WI38 (cell line): Measurements from ENCODE around the gene LBHD1.
"Not testable (repeated sequence)": the region's sequence is repeated elsewhere in the genome, so short reads cannot be mapped to it uniquely, and the experiment has no call there.

Source experiments
- H3K4me3 ChIP-seq: 2 replicates; pipeline ENCODE4 v1.5.1; 2011; ENCODE audit warnings: low read depth, mild to moderate bottlenecking, control low read depth, low read length
- CTCF ChIP-seq: IDR thresholded peaks from 2 replicates; pipeline ENCODE4 v1.5.1; 2012; ENCODE audit warnings: low read depth, mild to moderate bottlenecking, control low read depth, low read length

Gene LBHD1

GRCh38 chr11:62621567-62622470 is 50.2 kb downstream of the LBHD1 start, which contains the start of gene B3GAT3:
Gene B3GAT3, minus strand, starts transcription at chr11:62621986. Its CDS starts 39 bp downstream, at chr11:62621947.
- no peak for TF ChIP-seq CTCF
- peak within 1 kb of the TSS; percentile 85 for H3K4me3 ChIP-seq

DNA sequence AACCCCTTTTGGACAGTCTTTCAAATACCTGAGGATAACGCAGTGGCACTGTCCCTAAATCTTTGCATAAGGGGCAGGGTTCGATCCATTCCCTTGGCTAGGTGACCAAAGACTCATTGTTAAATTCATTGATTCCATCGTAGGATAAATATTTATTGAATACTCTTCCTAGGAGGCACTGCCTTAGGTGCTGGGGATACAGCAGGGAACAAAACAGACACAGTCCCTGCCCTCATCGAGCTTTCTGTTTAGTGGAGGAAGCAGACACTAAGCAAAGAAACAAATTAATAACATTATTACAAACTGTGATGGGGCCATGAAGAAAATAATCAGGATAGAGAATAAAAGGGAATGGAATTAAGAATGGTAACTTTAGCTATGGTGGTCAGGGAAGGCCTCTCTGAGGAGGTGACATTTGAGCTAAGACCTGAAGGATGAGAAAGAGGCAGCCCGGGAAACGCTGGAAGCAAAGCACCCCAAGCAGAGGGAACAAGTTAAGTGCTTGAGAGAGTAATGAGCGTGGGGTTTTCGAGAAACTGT is 51.0 kb downstream of the LBHD1 start:
- TF ChIP-seq CTCF = no peak
- H3K4me3 ChIP-seq = peak overlapping the region; percentile 85

- H3K4me3 ChIP-seq = not testable (repeated sequence)
Measured at GRCh38 chr11:62616957-62617356, 55.1 kb downstream of the LBHD1 start.

DNA sequence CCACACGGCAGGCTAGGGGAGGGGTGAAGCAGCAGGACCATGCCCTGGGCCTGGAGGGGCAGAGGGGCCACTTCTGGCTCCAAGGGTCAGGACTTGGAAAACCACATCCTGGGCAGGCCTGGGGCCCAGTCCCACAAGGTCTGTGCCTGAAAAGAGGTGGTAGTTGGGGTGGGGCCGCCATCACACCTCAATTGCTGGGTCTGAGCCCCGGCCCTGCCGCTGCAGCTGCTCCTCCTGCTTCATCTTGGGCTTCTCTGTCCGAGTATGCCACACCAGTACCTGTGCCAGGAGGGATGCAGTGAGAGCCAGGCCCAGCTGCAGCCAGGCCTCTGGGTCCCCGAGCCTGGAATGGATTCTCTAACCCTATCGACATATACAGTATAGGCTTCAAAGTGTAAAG is 56.5 kb downstream of the LBHD1 start:
- TF ChIP-seq CTCF = no peak
- H3K4me3 ChIP-seq = no peak overlapping the region

DNA sequence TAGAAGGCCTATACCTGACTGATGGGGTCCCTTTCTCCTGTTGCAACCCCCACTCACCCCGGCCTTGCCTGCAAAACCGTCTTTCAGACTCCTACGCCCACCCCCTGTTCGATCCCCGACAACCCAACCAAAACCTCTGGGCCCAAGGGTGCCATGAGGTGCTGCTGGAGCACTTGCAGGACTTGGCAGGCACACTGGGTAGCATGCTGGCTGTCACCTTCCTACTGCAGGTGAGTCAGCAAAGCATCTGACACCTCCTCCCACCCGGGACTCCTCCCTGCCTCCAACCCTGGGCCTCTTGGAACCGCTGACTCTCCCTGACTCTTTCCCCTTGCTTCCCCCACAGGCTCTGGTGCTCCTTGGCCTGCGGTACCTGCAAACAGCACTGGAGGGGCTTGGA is 57.8 kb downstream of the LBHD1 start:
- H3K4me3 ChIP-seq = no peak overlapping the region

GRCh38 chr11:62613291-62613778 is 58.7 kb downstream of the LBHD1 start:
- TF ChIP-seq CTCF = no peak

More for the DNA sequence above, 57.8 kb downstream of the LBHD1 start:
- TF ChIP-seq CTCF = no peak

More at GRCh38 chr11:62613291-62613778, 58.7 kb downstream of the LBHD1 start:
- H3K4me3 ChIP-seq = peak overlapping the region; percentile 76
